Measurements from ENCODE around the gene ZNF37A.
"Not testable (repeated sequence)": the region's sequence is repeated elsewhere in the genome, so short reads cannot be mapped to it uniquely, and the experiment has no call there.

ZNF37A gene

DNA sequence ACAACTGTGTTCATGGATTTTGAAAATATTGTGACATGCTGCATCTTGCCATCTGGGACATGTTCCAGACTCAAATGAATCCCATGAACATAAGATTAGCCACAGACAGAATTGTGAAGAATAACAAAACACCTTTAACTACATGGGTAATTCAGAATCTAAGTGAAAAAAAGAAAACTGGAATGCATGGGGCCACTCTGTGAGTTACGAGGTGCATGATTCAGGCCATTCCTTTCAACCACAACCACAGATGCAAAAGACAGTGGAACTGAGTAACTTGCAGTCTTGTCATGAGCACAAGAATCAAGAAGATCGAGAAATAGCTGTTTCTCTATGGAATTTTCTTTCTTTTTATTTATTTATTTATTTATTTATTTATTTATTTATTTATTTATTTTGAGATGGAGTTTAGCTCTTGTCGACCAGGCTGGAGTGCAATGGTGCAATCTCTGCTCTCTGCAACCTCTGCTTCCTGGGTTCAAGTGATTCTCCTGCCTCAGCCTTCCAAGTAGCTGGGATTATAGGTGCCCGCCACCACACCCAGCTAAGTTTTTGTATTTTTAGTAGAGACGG, 56.8 kb downstream of the ZNF37A start:
- not testable (repeated sequence) for DNase-seq (ENCODE audit: low read depth)

DNA sequence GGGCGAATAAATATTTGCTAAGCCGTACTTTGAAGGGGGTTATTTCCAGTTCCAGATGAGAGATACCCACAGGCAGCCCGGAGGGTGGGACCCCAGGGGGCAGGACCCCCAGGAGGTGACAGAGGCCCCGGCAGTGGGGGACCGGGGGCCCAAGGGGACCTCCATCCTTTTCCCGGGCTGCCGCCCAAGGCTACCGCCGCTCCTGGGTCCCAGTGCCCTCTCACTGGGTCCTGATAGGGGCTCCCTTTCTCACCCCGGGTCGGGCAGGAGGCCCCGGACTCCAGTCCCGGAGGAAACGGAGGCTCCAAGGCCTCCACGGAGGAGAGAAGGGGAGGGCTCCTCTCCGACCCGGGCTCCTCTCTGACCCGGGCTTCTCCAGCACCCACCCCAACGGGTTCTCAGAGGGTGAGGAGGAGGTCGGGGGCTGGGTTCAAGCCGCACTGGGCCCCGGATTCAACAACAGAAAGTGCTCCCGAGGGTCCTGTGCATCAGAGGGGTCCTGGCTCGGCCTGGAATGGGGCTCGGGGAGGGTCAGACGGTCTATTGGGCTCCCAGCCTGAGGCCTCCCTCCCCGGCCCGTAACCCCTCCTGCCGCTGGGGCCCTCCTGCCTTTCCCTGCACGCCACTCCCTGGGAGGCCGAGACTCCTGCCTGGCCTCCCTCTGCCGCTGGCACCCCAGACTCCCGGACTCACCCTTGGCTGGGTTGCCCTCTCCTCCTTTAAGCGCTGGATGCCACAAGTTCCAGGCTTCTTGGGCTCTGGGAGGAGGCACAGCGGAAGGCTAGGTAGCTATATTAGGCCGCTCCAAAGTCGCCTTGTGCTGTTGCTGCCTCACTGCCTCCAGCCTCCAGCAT, 62.5 kb downstream of the ZNF37A start:
- no peak for DNase-seq (ENCODE audit: low read depth)

DNA sequence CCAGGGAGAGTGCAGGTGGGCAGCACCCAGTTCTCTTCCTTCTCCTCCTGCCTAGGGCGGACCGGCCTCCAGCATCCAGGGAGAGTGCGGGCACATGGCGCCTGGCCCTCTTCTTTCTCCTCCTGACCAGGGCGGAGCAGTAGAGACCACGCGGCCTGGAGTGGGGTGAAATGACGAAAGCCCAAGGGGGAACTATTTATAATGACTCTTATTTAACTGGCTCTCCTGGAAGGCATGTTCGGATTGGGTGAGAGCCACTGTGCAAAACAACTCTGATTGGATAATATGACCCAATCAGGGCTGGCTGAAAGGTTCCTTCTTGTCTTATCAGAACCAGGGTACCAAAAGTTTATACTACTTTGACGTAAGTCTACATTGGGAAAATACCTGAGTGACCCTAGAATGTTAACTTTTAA, 63.1 kb downstream of the ZNF37A start:
- no peak for DNase-seq (ENCODE audit: low read depth)

DNA sequence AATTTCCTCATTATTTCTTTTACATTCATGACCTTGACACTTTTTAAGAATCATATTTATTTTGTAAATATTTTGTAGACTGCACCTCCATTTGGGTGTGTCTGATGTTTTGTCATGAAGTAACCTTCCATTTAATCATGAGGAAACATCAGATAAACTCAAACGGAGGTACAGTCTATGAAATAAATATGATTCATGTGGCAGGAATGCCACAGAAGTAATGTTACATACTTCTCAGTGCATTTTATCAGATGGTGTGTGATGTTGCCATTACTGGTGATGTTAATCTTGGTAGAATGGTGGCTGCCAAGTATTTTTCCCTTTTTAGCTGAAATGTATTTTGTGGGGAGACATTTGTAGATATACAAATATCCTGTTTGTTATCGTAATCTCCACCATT, 64.9 kb downstream of the ZNF37A start:
- no peak for DNase-seq (ENCODE audit: low read depth)

DNA sequence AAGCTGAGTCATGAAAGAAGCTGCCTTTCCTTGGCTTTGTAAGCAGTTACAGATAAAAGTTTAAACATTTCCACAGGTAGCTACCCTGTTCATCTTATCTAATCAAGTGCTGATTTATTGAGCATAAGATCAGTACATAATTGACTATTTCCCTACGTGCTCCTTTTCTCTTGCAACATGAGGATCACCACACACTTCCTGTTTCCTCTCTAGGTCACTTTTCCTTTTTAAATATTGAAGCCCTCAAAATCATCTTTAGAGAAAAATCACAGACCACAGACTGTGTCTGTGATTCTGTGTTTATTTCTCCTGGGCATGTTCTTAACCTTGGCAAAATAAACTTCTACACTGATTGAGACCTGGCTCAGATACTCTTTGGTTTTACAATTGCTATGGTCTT, 69.5 kb downstream of the ZNF37A start:
- no peak for DNase-seq (ENCODE audit: low read depth)

DNA sequence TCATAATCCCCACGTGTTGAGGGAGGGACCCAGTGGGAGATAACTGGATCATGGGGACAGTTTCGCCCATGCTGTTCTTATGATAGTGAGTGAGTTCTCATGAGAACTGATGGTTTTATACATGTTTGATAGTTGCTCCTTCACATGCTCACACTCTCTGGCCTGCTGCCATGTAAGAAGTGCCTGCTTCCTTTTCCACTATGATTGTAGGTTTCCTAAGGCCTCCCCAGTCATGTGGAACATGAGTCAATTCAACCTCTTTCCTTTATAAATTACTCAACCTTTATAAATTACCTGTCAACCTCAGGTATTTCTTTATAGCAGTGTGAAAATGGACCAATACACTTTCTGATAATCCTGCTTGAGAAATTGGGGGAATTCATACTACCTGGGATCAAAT, 80.2 kb downstream of the ZNF37A start:
- DNase-seq (ENCODE audit: low read depth) = no peak

DNA sequence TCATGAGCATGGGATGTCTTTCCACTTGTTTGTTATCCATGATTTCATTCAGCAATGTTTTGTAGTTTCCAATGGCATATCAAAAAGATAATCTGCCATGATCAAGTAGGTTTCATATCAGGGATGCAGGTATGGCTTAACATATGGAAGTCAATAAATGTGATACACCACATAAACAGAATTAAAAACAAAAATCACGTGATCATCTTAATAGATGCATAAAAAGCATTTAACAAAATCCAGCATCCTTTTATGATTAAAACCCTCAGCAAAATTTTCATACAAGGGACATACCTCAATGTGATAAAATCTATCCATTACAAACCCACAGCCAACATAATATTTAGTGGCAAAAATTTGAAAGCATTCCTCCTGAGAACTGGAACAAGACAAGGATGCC, 90.3 kb downstream of the ZNF37A start:
- no peak for DNase-seq (ENCODE audit: low read depth)

All from stimulated activated CD8-positive, alpha-beta memory T cell treated with anti-CD3 and anti-CD28 coated beads, Interleukin-12 subunit alpha, Interleukin-12 subunit beta, amount 100 ng/mL, for 1 hour (primary cell).